Prostate gland (tissue), 2 donors: ENCODE results near the gene ADSS2.

ENCODE experiments used
- POLR2A ChIP-seq: fragments of 450-650 bp; IDR thresholded peaks from one replicate; pipeline ENCODE4 v1.6.1; 2016; ENCODE audit warnings: antibody characterized with exemption, mild to moderate bottlenecking
- POLR2AphosphoS5 ChIP-seq: sonication (generic); formaldehyde crosslinking; IDR thresholded peaks from one replicate; pipeline ENCODE4 v1.6.1; 2017; ENCODE audit warnings: antibody characterized with exemption
- TF ChIP-seq, protein P1 (sequence below), 4 experiments: fragments of 200-600 bp in 2 of 4; fragments of 450-650 bp in 2 of 4; sonication (generic) in 2 of 4; IDR thresholded peaks; 1 replicate in 3 of 4; 2 replicates in 1 of 4; pipeline ENCODE4 v1.5.1; 2016 to 2019; ENCODE audit warnings: antibody characterized with exemption in 4 of 4, mild to moderate bottlenecking in 2 of 4, moderate library complexity in 2 of 4

DNA sequence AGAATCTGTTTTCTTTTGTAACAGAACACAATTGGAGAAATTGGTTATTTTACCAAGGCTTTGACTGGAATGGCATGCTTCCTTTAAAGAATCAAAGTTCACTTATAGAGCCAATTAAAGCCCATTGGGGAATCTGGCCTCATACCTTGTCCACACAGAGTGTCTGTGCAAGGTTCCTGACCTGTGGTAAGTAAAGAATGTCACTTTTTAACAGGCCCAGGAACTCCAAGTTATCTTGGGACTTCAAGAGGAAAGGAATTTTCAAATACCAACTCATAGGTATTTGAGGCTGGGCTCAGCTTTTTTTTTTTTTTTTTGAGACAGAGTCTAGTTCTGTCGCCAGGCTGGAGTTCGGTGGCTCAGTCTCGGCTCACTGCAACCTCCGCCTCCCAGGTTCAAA lies 7.1 kb upstream of the ADSS2 start:
- TF ChIP-seq, protein P1, sequence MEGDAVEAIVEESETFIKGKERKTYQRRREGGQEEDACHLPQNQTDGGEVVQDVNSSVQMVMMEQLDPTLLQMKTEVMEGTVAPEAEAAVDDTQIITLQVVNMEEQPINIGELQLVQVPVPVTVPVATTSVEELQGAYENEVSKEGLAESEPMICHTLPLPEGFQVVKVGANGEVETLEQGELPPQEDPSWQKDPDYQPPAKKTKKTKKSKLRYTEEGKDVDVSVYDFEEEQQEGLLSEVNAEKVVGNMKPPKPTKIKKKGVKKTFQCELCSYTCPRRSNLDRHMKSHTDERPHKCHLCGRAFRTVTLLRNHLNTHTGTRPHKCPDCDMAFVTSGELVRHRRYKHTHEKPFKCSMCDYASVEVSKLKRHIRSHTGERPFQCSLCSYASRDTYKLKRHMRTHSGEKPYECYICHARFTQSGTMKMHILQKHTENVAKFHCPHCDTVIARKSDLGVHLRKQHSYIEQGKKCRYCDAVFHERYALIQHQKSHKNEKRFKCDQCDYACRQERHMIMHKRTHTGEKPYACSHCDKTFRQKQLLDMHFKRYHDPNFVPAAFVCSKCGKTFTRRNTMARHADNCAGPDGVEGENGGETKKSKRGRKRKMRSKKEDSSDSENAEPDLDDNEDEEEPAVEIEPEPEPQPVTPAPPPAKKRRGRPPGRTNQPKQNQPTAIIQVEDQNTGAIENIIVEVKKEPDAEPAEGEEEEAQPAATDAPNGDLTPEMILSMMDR (IDR thresholded peaks at IDR 0.05), result no peak
- no peak for TF ChIP-seq POLR2A
- no peak for TF ChIP-seq POLR2AphosphoS5
